Stimulated activated CD4-positive, alpha-beta T cell treated with anti-CD3 and anti-CD28 coated beads, Interleukin-1b, Interleukin-23, amount 100 ng/mL, for 4 hours (primary cell): ENCODE data around the gene ZKSCAN8.

ENCODE experiments used
- DNase-seq, 2 donors: peaks; one replicate each; pipeline ENCODE4 v3.0.0-alpha.2; 2020; ENCODE audit warnings: low read depth in 2 of 2

Gene ZKSCAN8

GRCh38 chr6:28206928-28207509, 65.3 kb downstream of the ZKSCAN8 start:
- DNase-seq = no peak

GRCh38 chr6:28207510-28208110, 65.9 kb downstream of the ZKSCAN8 start:
- no peak for DNase-seq

DNA sequence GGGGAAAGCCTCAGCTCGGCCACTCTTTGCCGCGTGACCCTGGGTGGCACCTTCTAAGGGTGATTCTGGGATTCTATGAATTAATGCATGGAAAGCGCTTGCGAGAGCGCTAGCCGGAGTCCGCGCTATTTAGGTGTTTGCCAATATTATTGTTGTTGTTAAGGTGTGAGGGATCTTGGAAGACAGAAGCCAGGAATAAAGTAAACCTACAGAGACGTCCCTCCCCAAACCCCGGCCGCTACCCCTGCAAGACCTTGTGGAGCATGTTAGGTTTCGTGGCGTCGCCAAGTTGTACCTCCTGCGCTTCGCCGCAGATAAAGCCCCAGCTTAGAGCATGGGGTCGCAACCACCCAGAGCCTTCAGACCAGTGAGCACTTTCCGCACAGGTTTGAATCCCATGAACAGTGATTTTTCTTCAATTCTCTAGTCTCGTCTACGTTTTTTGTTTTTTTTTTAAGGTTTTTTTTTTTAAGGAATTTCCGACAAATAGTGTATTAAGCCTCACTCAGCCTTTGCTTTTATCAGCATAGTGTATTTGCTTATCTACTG, 66.5 kb downstream of the ZKSCAN8 start:
- DNase-seq = no peak
